H1 (cell line): ENCODE results near the gene PTPRF. TPM values are rescaled to one million over a fixed set of nuclear protein-coding genes. Genes with fewer than 3 reads are reported as not detected.

Experiments used
- CTCF ChIA-PET: fragments of 300-600 bp; sonication (Branson Sonifier 250); formaldehyde crosslinking; loops from one replicate; lab custom pipeline; 2021; ENCODE audit not compliant: partially characterized antibody; lab: Charles Lee
- POLR2A ChIA-PET: fragments of 300-600 bp; sonication (Branson Sonifier 250); formaldehyde crosslinking; loops from one replicate; lab custom pipeline; 2021; ENCODE audit warnings: inconsistent platforms; ENCODE audit not compliant: partially characterized antibody; lab: Charles Lee
- DNase-seq, 2 experiments: peaks; one replicate each; pipeline versions ENCODE4 v3.0.0 to v3.0.0-alpha.2; 2010 to 2022; ENCODE audit warnings: low spot score in 2 of 2, low read depth in 1 of 2, mixed read lengths in 1 of 2
- FAIRE-seq: peaks from 2 replicates; lab custom pipeline; 2011; peaks lifted over from hg19 to GRCh38; lab: Jason Lieb, UNC
- H2AFZ ChIP-seq: 2 replicates; pipeline ENCODE4 v1.8.1; 2012; ENCODE audit warnings: low read length, inconsistent platforms
- H2AK5ac ChIP-seq: 2 replicates; pipeline ENCODE4 v1.6.1; 2013; ENCODE audit warnings: low read depth, low read length
- H2BK120ac ChIP-seq: replicated peaks from 2 replicates; pipeline ENCODE3; 2013; ENCODE audit warnings: low read depth, low read length, inconsistent platforms
- H2BK12ac ChIP-seq: 2 replicates; pipeline ENCODE4 v1.6.1; 2013; ENCODE audit warnings: low read depth, low read length
- H2BK15ac ChIP-seq: 2 replicates; pipeline ENCODE4 v1.6.1; 2013; ENCODE audit warnings: low read length
- H2BK20ac ChIP-seq: 2 replicates; pipeline ENCODE4 v1.6.1; 2013; ENCODE audit warnings: low read length
- H2BK5ac ChIP-seq: 2 replicates; pipeline ENCODE4 v1.6.1; 2013; ENCODE audit warnings: low read depth, low read length
- H3K14ac ChIP-seq: 2 replicates; pipeline ENCODE4 v1.6.1; 2013; ENCODE audit warnings: inconsistent platforms; ENCODE audit not compliant: insufficient read length
- H3K18ac ChIP-seq: 2 replicates; pipeline ENCODE4 v1.6.1; 2013; ENCODE audit warnings: low read length; ENCODE audit errors: extremely low read depth
- H3K23ac ChIP-seq: 2 replicates; pipeline ENCODE4 v1.6.1; 2013; ENCODE audit warnings: inconsistent platforms; ENCODE audit not compliant: insufficient read length
- H3K23me2 ChIP-seq: 2 replicates; pipeline ENCODE4 v1.6.1; 2013; ENCODE audit warnings: low read depth, low read length
- H3K27ac ChIP-seq: 2 replicates; pipeline ENCODE4 v1.6.1; 2011; ENCODE audit warnings: low read depth, low read length, inconsistent platforms
- H3K27me3 ChIP-seq, 4 experiments: replicated peaks in 1 of 4; 1 replicate in 1 of 4; 2 replicates in 3 of 4; pipeline versions ENCODE4 v1.6.1 to v1.8.1; 2011 to 2013; ENCODE audit warnings: low read length in 3 of 4, mild to moderate bottlenecking in 3 of 4, inconsistent platforms in 2 of 4, mixed read lengths in 2 of 4, moderate library complexity in 1 of 4; ENCODE audit not compliant: control insufficient read depth in 3 of 4, insufficient read depth in 3 of 4; ENCODE audit errors: extremely low read depth in 1 of 4
- H3K36me3 ChIP-seq, 4 experiments: 2 replicates each; pipeline versions ENCODE4 v1.6.1 to v1.8.1; 2011 to 2013; ENCODE audit warnings: mild to moderate bottlenecking in 4 of 4, low read length in 3 of 4, moderate library complexity in 2 of 4, control low read depth in 1 of 4, inconsistent platforms in 1 of 4; ENCODE audit not compliant: insufficient read depth in 4 of 4, control insufficient read depth in 2 of 4
- H3K4ac ChIP-seq: replicated peaks from 2 replicates; pipeline ENCODE3; 2013; ENCODE audit warnings: low read length, low read depth, mixed read lengths, inconsistent platforms; ENCODE audit not compliant: insufficient read length
- H3K4me1 ChIP-seq, 4 experiments: replicated peaks in 1 of 4; 1 replicate in 1 of 4; 2 replicates in 3 of 4; pipeline versions ENCODE4 v1.6.1 to v1.8.1; 2011 to 2013; ENCODE audit warnings: low read length in 3 of 4, inconsistent platforms in 2 of 4, mixed read lengths in 1 of 4; ENCODE audit not compliant: insufficient read depth in 4 of 4, control insufficient read depth in 3 of 4
- H3K4me2 ChIP-seq, 2 experiments: 2 replicates each; pipeline versions ENCODE4 v1.6.1 to v1.8.1; 2011 to 2013; ENCODE audit warnings: low read depth in 2 of 2, low read length in 2 of 2, control low read depth in 1 of 2, inconsistent platforms in 1 of 2, mild to moderate bottlenecking in 1 of 2; ENCODE audit not compliant: insufficient read depth in 1 of 2
- H3K4me3 ChIP-seq, 4 experiments: fragments of 200-600, 300-600 bp in 1 of 4; sonication (generic), shearing (Covaris generic), sonication (Bioruptor Twin) in 1 of 4; 2 replicates each; pipeline versions ENCODE4 v1.5.1 to v1.8.1; 2011 to 2016; ENCODE audit warnings: low read length in 4 of 4, low read depth in 3 of 4, control low read depth in 2 of 4, inconsistent platforms in 2 of 4, mild to moderate bottlenecking in 2 of 4, mixed read lengths in 1 of 4, moderate library complexity in 1 of 4; ENCODE audit not compliant: insufficient read depth in 2 of 4; ENCODE audit errors: extremely low read depth in 1 of 4
- H3K56ac ChIP-seq: replicated peaks from 2 replicates; pipeline ENCODE3; 2013; ENCODE audit warnings: low read depth, mild to moderate bottlenecking, mixed read lengths, low read length, inconsistent platforms; ENCODE audit not compliant: insufficient read length
- H3K79me1 ChIP-seq: 2 replicates; pipeline ENCODE4 v1.6.1; 2013; ENCODE audit warnings: low read depth, low read length, control low read depth
- H3K79me2 ChIP-seq, 2 experiments: 2 replicates each; pipeline versions ENCODE4 v1.6.1 to v1.8.1; 2012 to 2013; ENCODE audit warnings: low read length in 2 of 2, mild to moderate bottlenecking in 2 of 2, inconsistent platforms in 1 of 2; ENCODE audit not compliant: insufficient read depth in 2 of 2, control insufficient read depth in 1 of 2
- H3K9ac ChIP-seq, 4 experiments: replicated peaks in 1 of 4; 1 replicate in 1 of 4; 2 replicates in 3 of 4; pipeline versions ENCODE4 v1.6.1 to v1.8.1; 2011 to 2013; ENCODE audit warnings: low read depth in 3 of 4, low read length in 3 of 4, control low read depth in 2 of 4, mild to moderate bottlenecking in 2 of 4, moderate library complexity in 2 of 4, inconsistent platforms in 1 of 4; ENCODE audit errors: extremely low read depth in 1 of 4
- H3K9me3 ChIP-seq, 2 experiments: 2 replicates each; pipeline versions ENCODE4 v1.6.1 to v1.8.1; 2012 to 2013; ENCODE audit warnings: mild to moderate bottlenecking in 2 of 2, moderate library complexity in 2 of 2, control low read depth in 1 of 2, inconsistent platforms in 1 of 2, low read depth in 1 of 2, low read length in 1 of 2, mixed read lengths in 1 of 2; ENCODE audit not compliant: insufficient read depth in 2 of 2
- H4K20me1 ChIP-seq, 2 experiments: replicated peaks in 1 of 2; 2 replicates each; pipeline versions ENCODE3 to v1.8.1; 2011 to 2013; ENCODE audit warnings: inconsistent platforms in 2 of 2, low read length in 2 of 2, mild to moderate bottlenecking in 1 of 2; ENCODE audit not compliant: insufficient read depth in 2 of 2, control insufficient read depth in 1 of 2
- H4K5ac ChIP-seq: 2 replicates; pipeline ENCODE4 v1.6.1; 2013; ENCODE audit warnings: low read length, low read depth, mixed read lengths, inconsistent platforms; ENCODE audit not compliant: insufficient read length
- H4K8ac ChIP-seq: 2 replicates; pipeline ENCODE4 v1.8.0; 2013; ENCODE audit warnings: mild to moderate bottlenecking, moderate library complexity, low read length, inconsistent platforms; ENCODE audit not compliant: insufficient read depth; ENCODE audit errors: extremely low read depth
- H4K91ac ChIP-seq: replicated peaks from 2 replicates; pipeline ENCODE3; 2013; ENCODE audit warnings: low read length, mixed read lengths, inconsistent platforms; ENCODE audit not compliant: insufficient read length
- EP300 ChIP-seq, 2 experiments: IDR thresholded peaks; 1 replicate in 1 of 2; 2 replicates in 1 of 2; pipeline ENCODE4 v1.6.1; 2011 to 2012; ENCODE audit warnings: low read depth in 2 of 2, low read length in 2 of 2, mild to moderate bottlenecking in 2 of 2, borderline replicate concordance in 1 of 2, inconsistent platforms in 1 of 2, moderate library complexity in 1 of 2
- EZH2 ChIP-seq: fragments of 200-600 bp; sonication (generic); IDR thresholded peaks from 2 replicates; pipeline ENCODE4 v1.7.1; 2012; ENCODE audit warnings: low read depth, mild to moderate bottlenecking, moderate library complexity, low read length, inconsistent platforms; ENCODE audit not compliant: severe bottlenecking
- FOSL1 ChIP-seq: IDR thresholded peaks from 2 replicates; pipeline ENCODE4 v1.6.1; 2011; ENCODE audit warnings: mild to moderate bottlenecking, low read depth, low read length, moderate library complexity; ENCODE audit not compliant: insufficient read depth
- JUN ChIP-seq: IDR thresholded peaks from 2 replicates; pipeline ENCODE4 v1.6.1; 2011; ENCODE audit warnings: low read depth, mild to moderate bottlenecking, improper control_type of control experiment, low read length
- NANOG ChIP-seq: IDR thresholded peaks from 2 replicates; pipeline ENCODE4 v1.6.1; 2011; ENCODE audit warnings: low read length, low read depth, mild to moderate bottlenecking, inconsistent platforms; ENCODE audit not compliant: insufficient read depth, poor library complexity, severe bottlenecking
- NRF1 ChIP-seq: IDR thresholded peaks from 2 replicates; pipeline ENCODE4 v1.6.1; 2011; ENCODE audit warnings: mild to moderate bottlenecking, low read depth, low read length, improper control_type of control experiment
- RFX5 ChIP-seq: IDR thresholded peaks from 2 replicates; pipeline ENCODE4 v1.6.1; 2011; ENCODE audit warnings: low read depth, low read length, improper control_type of control experiment, borderline replicate concordance
- RXRA ChIP-seq: IDR thresholded peaks from 2 replicates; pipeline ENCODE4 v1.6.1; 2011; ENCODE audit warnings: low read depth, mild to moderate bottlenecking, low read length, moderate library complexity; ENCODE audit not compliant: insufficient read depth
- SP2 ChIP-seq: IDR thresholded peaks from 2 replicates; pipeline ENCODE4 v1.6.1; 2012; ENCODE audit warnings: mild to moderate bottlenecking, low read length, inconsistent platforms
- TAF1 ChIP-seq: IDR thresholded peaks from 2 replicates; pipeline ENCODE4 v1.6.1; 2011; ENCODE audit warnings: mild to moderate bottlenecking, low read depth, low read length
- TEAD4 ChIP-seq: IDR thresholded peaks from 2 replicates; pipeline ENCODE4 v1.6.1; 2012; ENCODE audit warnings: low read depth, low read length, inconsistent platforms, mixed read lengths
- WGBS, 2 experiments: shearing (Covaris generic) in 1 of 2; methylation state at CpG; one replicate each; pipeline versions ENCODE4 v1.1.6 to v1.1.7; 2013 to 2015; ENCODE audit warnings: low lambda C conversion rate in 2 of 2, mixed read lengths in 2 of 2, inconsistent platforms in 1 of 2, low coverage in 1 of 2, missing lambda C conversion rate in 1 of 2; ENCODE audit not compliant: insufficient replicate concordance in 2 of 2, insufficient coverage in 1 of 2, insufficient read length in 1 of 2; ENCODE audit errors: extremely low coverage in 1 of 2, missing lambda C conversion rate in 1 of 2; 5-methylcytosine and 5-hydroxymethylcytosine counted together
- polyA plus RNA-seq, 7 experiments: library from polyadenylated mRNA; depleted of rRNA in 3 of 7; stranded (reverse) in 5 of 7; unstranded in 2 of 7; fragments of >200 nt in 5 of 7; fragments of 200-250 nt in 2 of 7; gene quantifications; 1 replicate in 5 of 7; 2 replicates in 1 of 7; 4 replicates in 1 of 7; pipeline versions ENCODE4 v1.2.1 to v1.2.3, GENCODE V29; 2011 to 2013; ENCODE audit warnings: missing spikeins in 2 of 7, mixed read lengths in 2 of 7
- total RNA-seq: library from RNA; stranded (reverse); fragmentation: NEBNext Ultra II Directional; extraction: Animal tissue kit (Norgen Biotek cat#: 25700); gene quantifications from 2 replicates; pipeline ENCODE4 v1.2.1, GENCODE V29; 2021
- TF ChIP-seq, protein P1 (sequence below): IDR thresholded peaks from 2 replicates; pipeline ENCODE4 v1.6.1; 2012; ENCODE audit warnings: inconsistent platforms

The PTPRF gene
- total and polyA plus RNA-seq, 2 of the 8 experiments (the other 6 are each of a cell fraction or from before 2014, with no cell fraction given): 136 to 231 TPM

DNA sequence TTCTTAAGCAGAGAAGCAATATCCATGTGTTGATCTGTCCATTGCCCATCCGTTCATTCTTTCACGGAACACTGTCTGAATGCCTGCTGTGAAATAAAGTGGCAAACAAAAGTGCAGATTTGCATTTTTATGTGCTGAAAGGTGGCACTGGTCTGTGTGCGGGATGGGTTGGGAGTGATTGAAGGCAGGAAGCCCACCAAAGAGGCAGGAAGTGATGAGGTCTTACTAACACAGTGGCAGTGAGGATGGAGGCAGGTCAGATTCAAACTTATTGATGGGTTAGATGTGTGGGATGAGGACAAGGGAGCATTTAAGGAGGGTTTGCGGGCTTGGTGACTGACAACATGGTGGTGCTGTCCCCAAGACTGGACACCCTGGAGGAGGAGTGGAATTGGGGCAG, 8.3 kb downstream of the PTPRF start:
- Histone ChIP-seq H3K23ac (no peak overlapping the region), H3K56ac (no peak overlapping the region), H3K9me3 (no peaks in the 10 kb centered on the region), H3K14ac (no peak overlapping the region), H4K8ac (no peak overlapping the region), H4K5ac (no peak overlapping the region), H2BK5ac (no peak overlapping the region), H3K4me3 (no peak overlapping the region), H2BK15ac (no peak overlapping the region), H3K27me3 (peaks cover 0 to 3% (median 0%) of the 10 kb centered on the region in 4 experiments; a peak in 1 of 7 replicates), H2BK120ac (no peak overlapping the region), H3K18ac (no peak overlapping the region)
- 80% methylated on average over 4 of the region's 4 CpGs; no CpG with 5 or more reads in 1 of the 2 experiments for WGBS, 2 experiments
- no peak for TF ChIP-seq RFX5
- no peak for TF ChIP-seq NANOG
- no peak for TF ChIP-seq EP300 (IDR thresholded peaks at IDR 0.05; ENCODE audit: borderline replicate concordance in 1 of 2, low read depth in 2 of 2, low read length in 2 of 2)
- no peak for TF ChIP-seq EZH2
- TF ChIP-seq NRF1: no peak
- no peak for TF ChIP-seq FOSL1
- TF ChIP-seq JUN: no peak
- TF ChIP-seq TAF1: no peak
- TF ChIP-seq, protein P1, sequence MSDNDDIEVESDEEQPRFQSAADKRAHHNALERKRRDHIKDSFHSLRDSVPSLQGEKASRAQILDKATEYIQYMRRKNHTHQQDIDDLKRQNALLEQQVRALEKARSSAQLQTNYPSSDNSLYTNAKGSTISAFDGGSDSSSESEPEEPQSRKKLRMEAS: no peak
- TF ChIP-seq TEAD4: no peak
- no peak for TF ChIP-seq SP2
- no peak for TF ChIP-seq RXRA
- TF ChIP-seq, all 59 proteins: peak for 0
- no peak overlapping the region for H3K4ac ChIP-seq
- no peak overlapping the region for H2AFZ ChIP-seq
- peaks cover 0 to 8% (median 7%) of the 10 kb centered on the region in 4 experiments; a peak in 6 of 8 replicates for H3K36me3 ChIP-seq
- DNase-seq (no peak), FAIRE-seq (no peak)
- H3K9ac ChIP-seq: no peak overlapping the region
- H2AK5ac ChIP-seq: no peak overlapping the region
- no peak overlapping the region for H3K4me2 ChIP-seq
- CTCF ChIA-PET: interaction anchor here (1.6 to 10.8 kb wide), 2 partner anchors 10 to 23 kb away, joined by 3 to 169 read pairs; no protein-coding TSS in a partner anchor
- POLR2A ChIA-PET: interaction anchor here (0.7 to 15.4 kb wide), 2 partner anchors 9 to 19 kb away, joined by 3 to 270 read pairs; no protein-coding TSS in a partner anchor
- peaks cover 41 to 68% of the 10 kb centered on the region in 2 experiments for H4K20me1 ChIP-seq
- H3K79me1 ChIP-seq: peaks cover 64% of the 10 kb centered on the region
- peaks cover 23 to 93% of the 10 kb centered on the region in 2 experiments for H3K79me2 ChIP-seq
- H2BK20ac ChIP-seq: no peak overlapping the region
- no peak overlapping the region for H3K27ac ChIP-seq
- peaks cover 0 to 11% (median 7%) of the 10 kb centered on the region in 4 experiments; a peak in 4 of 7 replicates for H3K4me1 ChIP-seq
- no peak overlapping the region for H4K91ac ChIP-seq
- H3K23me2 ChIP-seq: peaks cover 2% of the 10 kb centered on the region; the same call in 1 of the 2 replicates
- H2BK12ac ChIP-seq: no peak overlapping the region
